GM12878 (cell line): ENCODE data around the gene SPAG17. TPM values are rescaled to one million over a fixed set of nuclear protein-coding genes. Genes with fewer than 3 reads are reported as not detected.

Source experiments
- ATAC-seq: fragments of 200-7000 bp; cut with Tn5 transposase; 3 replicates; pipeline ENCODE4 v1.9.1; 2020; ENCODE audit warnings: mild to moderate bottlenecking, moderate library complexity
- BruUV-seq: library from RNA; stranded (reverse); fragments of 400-500 nt; replicated peaks from 2 replicates; lab custom pipeline; 2021; lab: Mats Ljungman, UMichigan
- CTCF ChIA-PET: fragments of 300-600 bp; sonication (Branson Sonifier 250); formaldehyde crosslinking; extraction: SDS; loops from one replicate; lab custom pipeline; 2021; ENCODE audit warnings: inconsistent platforms; lab: Yijun Ruan, JAX
- POLR2A ChIA-PET: fragments of 350-600 bp; formaldehyde crosslinking; extraction: SDS; loops from one replicate; lab custom pipeline; 2021; ENCODE audit warnings: inconsistent platforms; lab: Charles Lee
- RAD21 ChIA-PET: fragments of 300-600 bp; sonication (Branson Sonifier 250); formaldehyde crosslinking; loops from one replicate; lab custom pipeline; 2023; ENCODE audit warnings: antibody characterized with exemption; ENCODE audit not compliant: unreplicated experiment; lab: Charles Lee
- SMC1A ChIA-PET: fragments of 300-600 bp; sonication (Branson Sonifier 250); formaldehyde crosslinking; loops from one replicate; lab custom pipeline; 2023; ENCODE audit not compliant: unreplicated experiment, uncharacterized antibody; lab: Charles Lee
- DNase-seq: peaks from one replicate; pipeline ENCODE4 v3.0.0-alpha.2; 2011; ENCODE audit warnings: low read depth, low spot score
- FAIRE-seq: peaks from 3 replicates; lab custom pipeline; 2011; peaks lifted over from hg19 to GRCh38; lab: Jason Lieb, UNC
- H2AFZ ChIP-seq: 2 replicates; pipeline ENCODE4 v1.6.0; 2011; ENCODE audit warnings: low read depth, low read length, control low read depth; ENCODE audit not compliant: control insufficient read depth
- H3K27ac ChIP-seq: 2 replicates; pipeline ENCODE4 v1.5.1; 2011; ENCODE audit warnings: control low read depth; ENCODE audit not compliant: control insufficient read depth, insufficient read depth
- H3K27me3 ChIP-seq, 2 experiments: replicated peaks in 1 of 2; 2 replicates each; pipeline versions ENCODE4 v1.6.0 to v1.6.1; 2011; ENCODE audit warnings: low read length in 1 of 2; ENCODE audit not compliant: control insufficient read depth in 2 of 2, insufficient read depth in 2 of 2
- H3K36me3 ChIP-seq, 2 experiments: 2 replicates each; pipeline ENCODE4 v1.5.1; 2011; ENCODE audit warnings: low read length in 1 of 2; ENCODE audit not compliant: control insufficient read depth in 2 of 2, insufficient read depth in 2 of 2
- H3K4me1 ChIP-seq: 2 replicates; pipeline ENCODE4 v1.6.1; 2011; ENCODE audit warnings: mild to moderate bottlenecking, low read length, moderate library complexity, mixed read lengths; ENCODE audit not compliant: control insufficient read depth, insufficient read depth
- H3K4me2 ChIP-seq: 2 replicates; pipeline ENCODE4 v1.6.0; 2011; ENCODE audit warnings: control low read depth; ENCODE audit not compliant: control insufficient read depth, insufficient read depth
- H3K4me3 ChIP-seq: fragments of 200-600 bp; sonication (generic); 2 replicates; pipeline ENCODE4 v1.5.1; 2016
- H3K79me2 ChIP-seq: 2 replicates; pipeline ENCODE4 v1.6.0; 2011; ENCODE audit warnings: low read length; ENCODE audit not compliant: control insufficient read depth, insufficient read depth
- H3K9ac ChIP-seq: 2 replicates; pipeline ENCODE4 v1.8.0; 2011; ENCODE audit warnings: low read length, control low read depth, mixed read lengths; ENCODE audit not compliant: control insufficient read depth, insufficient read depth
- H3K9me3 ChIP-seq: replicated peaks from 3 replicates; pipeline ENCODE4 v1.5.1; 2011; ENCODE audit warnings: mild to moderate bottlenecking, low read length; ENCODE audit not compliant: control insufficient read depth, insufficient read depth
- H4K20me1 ChIP-seq: 2 replicates; pipeline ENCODE4 v1.6.0; 2011; ENCODE audit not compliant: control insufficient read depth, insufficient read depth
- CBX3 ChIP-seq: fragments of 200-600 bp; sonication (generic); IDR thresholded peaks from 2 replicates; pipeline ENCODE4 v1.6.1; 2016; ENCODE audit warnings: low read depth, borderline replicate concordance
- WGBS: methylation state at CpG from one replicate; pipeline ENCODE4 v1.1.6; 2016; ENCODE audit warnings: low lambda C conversion rate; ENCODE audit not compliant: insufficient replicate concordance, insufficient coverage; ENCODE audit errors: missing lambda C conversion rate; 5-methylcytosine and 5-hydroxymethylcytosine counted together
- in situ Hi-C: fragments of 300-500 bp; cut with MboI; formaldehyde crosslinking; loops from 9 replicates; pipeline ENCODE4 v1.14.3; 2018; ENCODE audit warnings: mixed read lengths
- intact Hi-C: fragments of 100-400 bp; cut with micrococcal nuclease; formaldehyde crosslinking; loops from one replicate; pipeline ENCODE4 v1.14.2; 2022; ENCODE audit not compliant: unreplicated experiment
- polyA plus RNA-seq, 11 experiments: library from polyadenylated mRNA; depleted of rRNA in 4 of 11; unstranded in 6 of 11; stranded (reverse) in 5 of 11; fragments of >200 nt; fragmentation: Nextera tagmentation in 4 of 11; fragmentation: Illumina TruSeq in 1 of 11; extraction: Ambion mirVana in 4 of 11; extraction: Trizol in 1 of 11; gene quantifications; 1 replicate in 1 of 11; 2 replicates in 10 of 11; pipeline versions ENCODE4 v1.2.1 to v1.2.3, GENCODE V29; 2011 to 2016; ENCODE audit warnings: inconsistent platforms in 2 of 11, missing spikeins in 2 of 11, low read depth in 1 of 11
- total RNA-seq, 4 experiments: library from RNA; depleted of rRNA in 3 of 4; stranded (reverse); fragments of >200 nt in 3 of 4; fragmentation: Illumina TruSeq in 1 of 4; extraction: Trizol in 1 of 4; gene quantifications; 2 replicates each; pipeline versions ENCODE4 v1.2.1 to v1.2.3, GENCODE V29; 2013 to 2021
- TF ChIP-seq, protein P1 (sequence below): IDR thresholded peaks from 2 replicates; pipeline ENCODE4 v1.6.1; 2012; ENCODE audit warnings: improper control_type of control experiment, low read depth, low read length; ENCODE audit not compliant: insufficient replicate concordance

Gene SPAG17
- total and polyA plus RNA-seq, 10 of the 15 experiments (the other 5 are each of a cell fraction or from before 2014, with no cell fraction given), result 0.02 to 0.16 (median 0.03) TPM; not detected in 7

DNA sequence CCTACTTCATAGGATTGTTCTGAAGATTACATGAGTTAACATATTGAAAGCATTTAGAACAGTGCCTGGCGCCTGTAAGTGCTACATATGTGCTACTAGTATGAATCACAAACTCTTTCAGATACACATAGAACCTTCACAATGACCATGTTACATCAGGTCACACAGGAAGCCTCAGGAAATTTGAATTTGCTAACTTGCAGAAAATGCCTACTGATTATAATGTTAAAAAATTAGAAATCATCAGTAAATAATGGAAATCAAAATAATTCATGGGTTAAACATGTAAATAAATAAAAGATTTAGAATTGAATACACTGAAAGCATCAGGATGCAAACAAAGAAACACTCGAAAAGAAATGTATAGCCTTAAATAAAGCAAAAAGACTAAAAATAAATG, 94.9 kb downstream of the SPAG17 start:
- Histone ChIP-seq H3K27me3 (no peaks in the 10 kb centered on the region), H3K9me3 (no peaks in the 10 kb centered on the region; the same call in 2 of the 3 replicates), H2AFZ (no peak overlapping the region), H3K79me2 (no peaks in the 10 kb centered on the region), H4K20me1 (no peaks in the 10 kb centered on the region), H3K36me3 (no peaks in the 10 kb centered on the region), H3K4me3 (no peak overlapping the region), H3K4me1 (no peaks in the 10 kb centered on the region), H3K9ac (no peak overlapping the region), H3K27ac (no peak overlapping the region), H3K4me2 (no peak overlapping the region)
- no peak for FAIRE-seq
- CTCF ChIA-PET, result no interaction called here
- BruUV-seq, result no TSS peak
- intact Hi-C loops, result no loop called here
- DNase-seq, result no peak
- 3% methylated on average over 2 of the region's 2 CpGs for WGBS
- in situ Hi-C loops, result no loop called here
- RAD21 ChIA-PET, result no interaction called here
- TF ChIP-seq, protein P1, sequence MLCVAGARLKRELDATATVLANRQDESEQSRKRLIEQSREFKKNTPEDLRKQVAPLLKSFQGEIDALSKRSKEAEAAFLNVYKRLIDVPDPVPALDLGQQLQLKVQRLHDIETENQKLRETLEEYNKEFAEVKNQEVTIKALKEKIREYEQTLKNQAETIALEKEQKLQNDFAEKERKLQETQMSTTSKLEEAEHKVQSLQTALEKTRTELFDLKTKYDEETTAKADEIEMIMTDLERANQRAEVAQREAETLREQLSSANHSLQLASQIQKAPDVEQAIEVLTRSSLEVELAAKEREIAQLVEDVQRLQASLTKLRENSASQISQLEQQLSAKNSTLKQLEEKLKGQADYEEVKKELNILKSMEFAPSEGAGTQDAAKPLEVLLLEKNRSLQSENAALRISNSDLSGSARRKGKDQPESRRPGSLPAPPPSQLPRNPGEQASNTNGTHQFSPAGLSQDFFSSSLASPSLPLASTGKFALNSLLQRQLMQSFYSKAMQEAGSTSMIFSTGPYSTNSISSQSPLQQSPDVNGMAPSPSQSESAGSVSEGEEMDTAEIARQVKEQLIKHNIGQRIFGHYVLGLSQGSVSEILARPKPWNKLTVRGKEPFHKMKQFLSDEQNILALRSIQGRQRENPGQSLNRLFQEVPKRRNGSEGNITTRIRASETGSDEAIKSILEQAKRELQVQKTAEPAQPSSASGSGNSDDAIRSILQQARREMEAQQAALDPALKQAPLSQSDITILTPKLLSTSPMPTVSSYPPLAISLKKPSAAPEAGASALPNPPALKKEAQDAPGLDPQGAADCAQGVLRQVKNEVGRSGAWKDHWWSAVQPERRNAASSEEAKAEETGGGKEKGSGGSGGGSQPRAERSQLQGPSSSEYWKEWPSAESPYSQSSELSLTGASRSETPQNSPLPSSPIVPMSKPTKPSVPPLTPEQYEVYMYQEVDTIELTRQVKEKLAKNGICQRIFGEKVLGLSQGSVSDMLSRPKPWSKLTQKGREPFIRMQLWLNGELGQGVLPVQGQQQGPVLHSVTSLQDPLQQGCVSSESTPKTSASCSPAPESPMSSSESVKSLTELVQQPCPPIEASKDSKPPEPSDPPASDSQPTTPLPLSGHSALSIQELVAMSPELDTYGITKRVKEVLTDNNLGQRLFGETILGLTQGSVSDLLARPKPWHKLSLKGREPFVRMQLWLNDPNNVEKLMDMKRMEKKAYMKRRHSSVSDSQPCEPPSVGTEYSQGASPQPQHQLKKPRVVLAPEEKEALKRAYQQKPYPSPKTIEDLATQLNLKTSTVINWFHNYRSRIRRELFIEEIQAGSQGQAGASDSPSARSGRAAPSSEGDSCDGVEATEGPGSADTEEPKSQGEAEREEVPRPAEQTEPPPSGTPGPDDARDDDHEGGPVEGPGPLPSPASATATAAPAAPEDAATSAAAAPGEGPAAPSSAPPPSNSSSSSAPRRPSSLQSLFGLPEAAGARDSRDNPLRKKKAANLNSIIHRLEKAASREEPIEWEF, result no peak
- no peak for TF ChIP-seq CBX3
- POLR2A ChIA-PET, result no interaction called here
- no peak for ATAC-seq
- SMC1A ChIA-PET, result no interaction called here
